Amniotic stem cell (primary cell): ENCODE results near the gene TTC38.

ENCODE experiments used
- DNase-seq: peaks from one replicate; lab custom pipeline; 2025; lab: John Stamatoyannopoulos, UW

TTC38 gene

GRCh38 chr22:46329616-46330015 lies 61.8 kb downstream of the TTC38 start:
- DNase-seq: no peak

- no peak for DNase-seq
Measured at GRCh38 chr22:46330426-46330825, 62.6 kb downstream of the TTC38 start.

GRCh38 chr22:46331496-46331895 lies 63.7 kb downstream of the TTC38 start:
- DNase-seq: no peak

- peak; percentile 67 for DNase-seq
Measured at GRCh38 chr22:46335201-46336118, 67.7 kb downstream of the TTC38 start, which contains the start of gene TRMU. TRMU (plus strand) TSS chr22:46335714; CDS start chr22:46335765, 51 bp downstream.

GRCh38 chr22:46336119-46337078 lies 68.6 kb downstream of the TTC38 start:
- no peak for DNase-seq

- DNase-seq: no peak
Measured at GRCh38 chr22:46337870-46338269, 70.1 kb downstream of the TTC38 start.

- DNase-seq: no peak
Measured at GRCh38 chr22:46338636-46339035, 70.8 kb downstream of the TTC38 start.

GRCh38 chr22:46339956-46340355 lies 72.1 kb downstream of the TTC38 start:
- DNase-seq: no peak

- no peak for DNase-seq
Measured at GRCh38 chr22:46340676-46341075, 72.9 kb downstream of the TTC38 start.
